IgD-negative memory B cell (primary cell): Measurements from ENCODE around the gene GDF11. TPM values are rescaled to one million over a fixed set of nuclear protein-coding genes. Genes with fewer than 3 reads are reported as not detected.
"Not testable (repeated sequence)": the region's sequence is repeated elsewhere in the genome, so short reads cannot be mapped to it uniquely, and the experiment has no call there.

Source experiments
- H3K27ac Mint-ChIP-seq, 3 donors: one replicate each; pipeline ENCODE4 v1.8.0; 2020 to 2022; ENCODE audit warnings: mild to moderate bottlenecking in 3 of 3, mixed read lengths in 3 of 3, moderate library complexity in 1 of 3
- H3K27me3 Mint-ChIP-seq: one replicate; pipeline ENCODE4 v1.8.0; 2021; ENCODE audit warnings: mixed read lengths
- H3K36me3 Mint-ChIP-seq: one replicate; pipeline ENCODE4 v1.8.0; 2020; ENCODE audit warnings: mild to moderate bottlenecking, mixed read lengths
- H3K4me1 Mint-ChIP-seq, 3 donors: one replicate each; pipeline ENCODE4 v1.8.0; 2020 to 2022; ENCODE audit warnings: mixed read lengths in 3 of 3, mild to moderate bottlenecking in 1 of 3
- H3K4me3 Mint-ChIP-seq, 4 donors: one replicate each; pipeline ENCODE4 v1.8.0; 2020 to 2022; ENCODE audit warnings: mild to moderate bottlenecking in 4 of 4, mixed read lengths in 4 of 4, moderate library complexity in 3 of 4
- H3K9me3 Mint-ChIP-seq, 3 donors: one replicate each; pipeline ENCODE4 v1.8.0; 2020 to 2021; ENCODE audit warnings: mixed read lengths in 3 of 3, mild to moderate bottlenecking in 1 of 3
- polyA plus RNA-seq: library from polyadenylated mRNA; unstranded; fragments of 300-500 nt; fragmentation: Illumina TruSeq; gene quantifications from one replicate; pipeline ENCODE4 v1.2.3, GENCODE V29; 2021

The GDF11 gene
- polyA plus RNA-seq, 1 donor from 2014 or later, result 1.1 TPM

DNA sequence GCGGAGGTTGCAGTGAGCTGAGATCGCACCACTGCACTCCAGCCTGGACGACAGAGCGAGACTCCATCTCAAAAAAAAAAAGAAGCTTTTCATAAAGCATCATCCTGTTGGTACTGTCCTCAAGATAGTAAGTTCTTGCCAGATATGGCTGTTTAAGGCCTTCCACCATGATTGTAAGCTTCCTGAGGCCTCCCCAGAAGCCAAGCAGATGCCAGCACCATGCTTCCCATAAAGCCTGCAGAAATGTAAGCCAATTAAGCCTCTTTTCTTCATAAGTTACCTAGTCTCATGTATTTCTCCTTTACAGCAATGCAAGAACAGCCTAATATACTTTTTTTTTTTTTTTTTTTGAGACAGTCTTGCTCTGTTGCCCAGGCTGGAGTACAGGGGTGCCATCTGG lies 15.7 kb downstream of the GDF11 start:
- not testable (repeated sequence) for H3K9me3 Mint-ChIP-seq, H3K4me3 Mint-ChIP-seq, H3K27me3 Mint-ChIP-seq, H3K27ac Mint-ChIP-seq, H3K4me1 Mint-ChIP-seq, H3K36me3 Mint-ChIP-seq

DNA sequence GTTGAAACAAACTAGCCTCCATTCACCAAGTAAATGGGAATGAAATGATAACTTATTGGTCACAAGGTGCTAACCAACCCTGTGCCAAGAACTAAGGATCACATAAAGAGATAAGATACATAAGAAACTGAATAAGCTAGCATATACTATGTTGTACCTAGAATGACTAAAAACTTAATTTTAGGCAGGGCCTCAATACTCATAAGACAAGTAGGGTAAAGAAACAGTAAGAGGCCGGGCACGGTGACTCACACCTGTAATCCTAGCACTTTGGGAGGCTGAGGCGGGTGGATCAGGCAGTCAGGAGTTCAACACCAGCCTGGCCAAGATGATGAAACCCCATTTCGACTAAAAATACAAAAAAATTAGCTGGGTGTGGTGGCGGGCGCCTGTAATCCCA lies 17.7 kb downstream of the GDF11 start:
- H3K9me3 Mint-ChIP-seq, result no peaks in the 10 kb centered on the region
- H3K36me3 Mint-ChIP-seq, result peaks cover 10% of the 10 kb centered on the region
- peaks cover 0 to 2% (median 0%) of the 10 kb centered on the region in 3 donors for H3K4me1 Mint-ChIP-seq
- peak overlapping the region in 1 of 3 donors; percentile 2 for H3K27ac Mint-ChIP-seq
- H3K4me3 Mint-ChIP-seq, result no peak overlapping the region
- no peaks in the 10 kb centered on the region for H3K27me3 Mint-ChIP-seq

DNA sequence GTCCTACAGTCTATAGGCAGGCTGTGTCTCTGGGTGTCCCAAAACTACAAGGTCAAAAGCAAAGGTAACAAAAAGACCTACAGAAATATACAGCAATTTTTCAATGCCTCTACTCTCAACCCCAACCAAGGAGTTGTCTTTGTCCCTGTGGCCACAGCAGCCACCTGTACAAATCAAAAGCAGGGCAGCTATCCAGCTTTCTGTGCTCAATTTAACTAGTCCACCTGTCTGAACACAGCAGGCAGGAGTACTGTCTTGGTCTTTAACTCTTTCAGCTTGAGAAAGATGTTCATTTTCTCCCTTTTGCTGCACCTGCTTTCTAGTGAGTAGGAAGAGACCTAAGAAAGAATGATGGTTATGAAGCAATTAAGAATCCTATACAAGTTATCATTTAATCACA lies 19.7 kb downstream of the GDF11 start:
- peaks cover 7% of the 10 kb centered on the region for H3K36me3 Mint-ChIP-seq
- peaks cover 0 to 3% (median 2%) of the 10 kb centered on the region in 3 donors for H3K4me1 Mint-ChIP-seq
- no peaks in the 10 kb centered on the region for H3K27me3 Mint-ChIP-seq
- H3K9me3 Mint-ChIP-seq, result no peaks in the 10 kb centered on the region
- no peak overlapping the region for H3K4me3 Mint-ChIP-seq
- H3K27ac Mint-ChIP-seq, result no peak overlapping the region

DNA sequence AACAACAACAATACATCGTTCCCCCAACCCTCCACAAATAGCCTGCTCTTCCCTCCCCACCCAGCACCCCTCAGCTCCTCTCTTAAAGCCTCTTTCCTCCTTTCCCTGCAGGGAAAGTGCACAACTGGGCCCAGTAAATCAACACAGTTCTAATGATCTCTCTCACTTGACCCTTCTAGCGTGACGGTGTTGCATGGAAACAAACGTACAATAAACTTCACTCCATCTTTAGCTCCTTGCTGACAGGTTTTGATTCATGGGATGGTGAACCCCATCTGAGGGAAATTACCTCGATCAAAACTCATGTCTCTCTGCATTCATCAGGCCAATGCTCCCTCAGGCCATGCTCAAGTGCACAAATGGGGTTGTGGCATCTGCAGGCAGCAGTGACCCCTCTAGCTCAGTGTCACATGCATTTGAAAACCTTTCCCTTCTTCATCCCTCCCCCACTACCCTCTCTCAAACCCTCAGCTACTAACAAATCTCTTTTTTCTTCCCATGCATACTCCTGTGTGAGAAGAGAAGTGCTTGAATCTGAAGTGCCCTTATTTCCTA lies 22.9 kb downstream of the GDF11 start:
- Mint-ChIP-seq H3K4me1 (peaks cover 0 to 5% (median 2%) of the 10 kb centered on the region in 3 donors), H3K36me3 (peaks cover 4% of the 10 kb centered on the region), H3K9me3 (no peaks in the 10 kb centered on the region), H3K4me3 (no peak overlapping the region), H3K27me3 (no peaks in the 10 kb centered on the region), H3K27ac (peak overlapping the region in 1 of 3 donors; percentile 48)

DNA sequence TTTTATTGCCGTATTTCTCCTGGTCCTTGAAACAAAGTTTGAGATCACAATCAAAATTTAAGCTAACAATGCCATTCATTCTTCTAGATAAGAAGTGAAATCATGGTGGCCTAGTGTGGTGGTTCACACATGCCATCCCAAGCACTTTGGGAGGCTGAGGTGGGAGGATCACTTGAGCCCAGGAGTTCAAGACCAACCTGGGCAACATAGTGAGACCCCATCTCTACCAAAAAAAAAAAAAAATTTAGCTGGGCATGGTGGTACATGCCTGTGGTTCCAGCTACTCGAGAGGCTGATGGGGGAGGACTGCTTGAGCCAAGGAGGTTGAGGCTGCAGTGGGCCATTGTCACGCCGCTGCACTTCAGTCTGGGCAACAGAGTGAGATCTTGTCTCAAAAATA lies 24.2 kb downstream of the GDF11 start:
- peaks cover 7% of the 10 kb centered on the region for H3K36me3 Mint-ChIP-seq
- H3K4me3 Mint-ChIP-seq, result no peak overlapping the region
- no peaks in the 10 kb centered on the region for H3K27me3 Mint-ChIP-seq
- H3K9me3 Mint-ChIP-seq, result no peaks in the 10 kb centered on the region
- H3K27ac Mint-ChIP-seq, result no peak overlapping the region
- peaks cover 0 to 7% (median 2%) of the 10 kb centered on the region in 3 donors for H3K4me1 Mint-ChIP-seq

DNA sequence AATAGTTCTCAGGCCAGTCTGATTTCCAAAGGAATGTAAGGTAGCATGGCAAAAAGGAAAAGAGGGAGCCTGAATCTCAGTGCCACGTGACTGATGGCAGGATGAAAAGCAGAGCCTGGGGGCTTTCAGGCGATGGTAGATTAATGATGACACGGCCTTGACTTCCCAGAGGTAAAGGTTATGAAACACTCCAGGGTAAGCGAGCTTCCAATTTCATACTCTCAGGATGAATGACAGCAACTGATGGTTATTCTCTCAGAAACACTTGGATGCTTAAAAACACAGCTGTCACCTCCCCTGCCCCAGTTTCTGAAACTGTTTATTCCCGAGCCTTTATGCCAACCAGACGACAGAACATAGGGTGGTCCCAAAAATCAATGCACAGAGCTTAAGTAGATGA lies 28.8 kb downstream of the GDF11 start:
- Mint-ChIP-seq H3K4me3 (no peak overlapping the region), H3K9me3 (no peaks in the 10 kb centered on the region), H3K27ac (peak overlapping the region in 2 of 3 donors; percentile 35), H3K27me3 (no peaks in the 10 kb centered on the region), H3K4me1 (peaks cover 0 to 5% (median 2%) of the 10 kb centered on the region in 3 donors), H3K36me3 (peaks cover 4% of the 10 kb centered on the region)

DNA sequence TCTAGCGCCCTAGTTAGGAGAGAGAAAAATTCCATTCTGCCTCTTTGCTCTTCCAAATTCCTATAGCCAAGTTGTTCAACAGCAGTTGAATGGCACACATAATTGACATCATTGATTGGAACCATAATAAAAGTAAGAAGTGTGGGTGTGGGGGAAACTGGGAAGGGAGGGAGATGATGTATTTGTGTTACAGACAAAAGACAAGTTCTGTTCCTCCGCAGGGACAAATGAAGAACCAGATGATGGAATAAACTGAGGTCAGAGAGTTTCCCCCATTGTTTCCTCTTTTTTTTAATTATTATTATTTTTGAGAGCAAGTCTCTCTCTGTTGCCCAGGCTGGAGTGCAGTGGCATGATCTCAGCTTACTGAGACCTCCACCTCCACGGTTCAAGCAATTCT lies 34.9 kb downstream of the GDF11 start:
- Mint-ChIP-seq H3K27me3 (no peaks in the 10 kb centered on the region), H3K27ac (no peak overlapping the region), H3K4me1 (peaks cover 0 to 2% (median 1%) of the 10 kb centered on the region in 3 donors), H3K4me3 (no peak overlapping the region), H3K36me3 (peaks cover 5% of the 10 kb centered on the region), H3K9me3 (no peaks in the 10 kb centered on the region)

DNA sequence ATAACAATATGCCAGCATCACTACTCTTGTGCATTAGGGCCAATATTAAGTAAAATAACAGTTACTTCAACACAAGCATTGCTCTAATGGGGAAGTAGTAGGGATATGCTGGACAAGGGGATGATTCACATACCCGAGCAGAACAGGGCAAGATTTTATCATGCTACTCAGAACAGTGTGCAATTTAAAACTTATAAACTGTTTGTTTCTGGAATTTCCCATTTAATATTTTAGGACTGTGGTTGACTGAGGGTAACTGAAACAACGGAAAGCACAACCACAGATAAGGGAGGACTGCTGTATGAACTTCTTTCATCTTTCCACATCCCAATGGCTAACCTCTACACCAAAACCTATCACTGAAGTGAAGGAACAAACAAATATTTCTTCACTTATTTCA lies 37.8 kb downstream of the GDF11 start:
- peaks cover 7% of the 10 kb centered on the region for H3K36me3 Mint-ChIP-seq
- no peaks in the 10 kb centered on the region for H3K9me3 Mint-ChIP-seq
- H3K27me3 Mint-ChIP-seq, result no peaks in the 10 kb centered on the region
- no peak overlapping the region for H3K27ac Mint-ChIP-seq
- H3K4me3 Mint-ChIP-seq, result no peak overlapping the region
- no peaks in the 10 kb centered on the region for H3K4me1 Mint-ChIP-seq

DNA sequence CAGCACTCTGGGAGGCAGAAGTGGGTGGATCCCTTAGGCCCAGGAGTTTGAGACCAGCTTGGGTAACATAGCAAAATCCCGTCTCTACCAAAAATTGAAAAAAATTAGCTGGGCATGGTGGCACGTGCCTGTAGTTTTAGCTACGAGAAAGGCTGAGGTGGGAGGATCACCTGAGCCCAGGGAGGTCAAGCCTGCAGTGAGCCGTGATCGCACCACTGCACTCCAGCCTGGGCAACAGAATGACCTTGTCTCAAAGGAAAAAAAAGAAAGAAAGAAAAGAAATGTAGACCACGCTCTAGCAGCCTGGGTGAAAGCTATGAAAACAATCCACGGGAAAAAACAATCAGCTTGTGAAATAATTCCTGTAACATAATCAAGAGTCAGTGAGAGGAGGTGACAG lies 45.6 kb downstream of the GDF11 start:
- Mint-ChIP-seq H3K36me3 (peaks cover 6% of the 10 kb centered on the region), H3K27ac (peak overlapping the region in 1 of 3 donors; percentile 35), H3K4me1 (peaks cover 0 to 2% (median 0%) of the 10 kb centered on the region in 3 donors), H3K9me3 (no peaks in the 10 kb centered on the region), H3K4me3 (no peak overlapping the region), H3K27me3 (no peaks in the 10 kb centered on the region)

DNA sequence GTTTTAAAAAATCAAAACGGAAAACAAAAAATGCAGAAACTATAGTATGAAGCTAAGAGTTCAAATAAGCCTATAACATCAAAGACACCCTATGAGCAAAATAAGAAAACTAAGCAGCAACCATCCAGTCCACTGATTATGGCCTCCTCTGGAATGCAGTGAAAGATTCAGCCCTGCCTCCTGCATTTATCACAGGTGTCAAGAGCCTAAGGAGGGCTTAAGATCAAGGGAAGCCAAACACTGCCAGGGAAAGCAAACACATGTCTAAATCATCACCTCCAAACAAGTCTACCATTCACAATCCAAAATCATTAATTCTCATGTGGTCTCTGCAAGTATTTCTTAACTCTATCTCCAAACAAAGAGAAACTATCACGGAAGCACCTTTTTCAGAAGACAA lies 46.2 kb downstream of the GDF11 start:
- Mint-ChIP-seq H3K27me3 (no peaks in the 10 kb centered on the region), H3K9me3 (no peaks in the 10 kb centered on the region), H3K27ac (no peak overlapping the region), H3K4me3 (no peak overlapping the region), H3K36me3 (peaks cover 7% of the 10 kb centered on the region), H3K4me1 (peaks cover 0 to 2% (median 0%) of the 10 kb centered on the region in 3 donors)

DNA sequence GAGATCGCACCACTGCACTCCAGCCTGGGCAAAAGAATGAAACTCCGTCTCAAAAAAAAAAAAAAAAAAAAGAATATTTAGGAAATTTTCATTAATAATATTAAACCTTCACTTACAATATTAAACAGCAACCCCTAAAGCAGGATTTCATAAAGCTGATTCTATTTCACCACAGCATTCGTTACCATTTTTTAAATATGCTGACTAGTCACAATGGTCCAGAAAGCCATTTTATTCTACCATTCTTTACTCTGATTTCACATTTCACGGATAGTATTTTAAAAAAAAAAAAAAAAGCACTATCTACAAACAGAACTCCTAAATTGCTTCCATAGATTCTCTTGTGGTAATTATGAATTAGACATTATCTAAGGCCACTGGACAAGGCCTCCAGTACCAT lies 47.0 kb downstream of the GDF11 start:
- H3K27ac Mint-ChIP-seq, result no peak overlapping the region
- H3K4me1 Mint-ChIP-seq, result peaks cover 0 to 2% (median 0%) of the 10 kb centered on the region in 3 donors
- H3K27me3 Mint-ChIP-seq, result no peaks in the 10 kb centered on the region
- H3K36me3 Mint-ChIP-seq, result peaks cover 9% of the 10 kb centered on the region
- no peak overlapping the region for H3K4me3 Mint-ChIP-seq
- no peaks in the 10 kb centered on the region for H3K9me3 Mint-ChIP-seq

DNA sequence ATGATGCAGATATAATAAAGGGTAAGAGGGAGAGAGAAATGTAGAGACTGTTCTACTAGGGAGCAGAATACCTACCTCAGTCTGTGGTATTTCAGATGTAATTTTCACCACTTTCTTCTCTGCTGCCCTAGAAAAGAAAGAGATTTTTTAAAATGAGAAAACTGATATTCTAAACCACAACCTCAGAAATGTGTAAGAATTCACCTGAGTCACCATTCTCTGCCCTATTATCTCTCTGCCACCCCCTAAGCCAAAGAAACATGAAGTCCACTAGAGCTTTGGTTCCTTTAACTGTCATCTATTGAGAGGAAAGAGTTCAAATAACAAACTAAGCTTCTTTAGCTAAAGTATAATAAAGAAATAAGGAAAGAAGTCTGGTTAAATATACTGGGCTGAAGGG lies 53.0 kb downstream of the GDF11 start:
- H3K4me1 Mint-ChIP-seq, result peaks cover 0 to under 1% (median 0%) of the 10 kb centered on the region in 3 donors
- H3K27me3 Mint-ChIP-seq, result no peaks in the 10 kb centered on the region
- H3K27ac Mint-ChIP-seq, result no peak overlapping the region
- H3K4me3 Mint-ChIP-seq, result no peak overlapping the region
- peaks cover 12% of the 10 kb centered on the region for H3K36me3 Mint-ChIP-seq
- no peaks in the 10 kb centered on the region for H3K9me3 Mint-ChIP-seq

DNA sequence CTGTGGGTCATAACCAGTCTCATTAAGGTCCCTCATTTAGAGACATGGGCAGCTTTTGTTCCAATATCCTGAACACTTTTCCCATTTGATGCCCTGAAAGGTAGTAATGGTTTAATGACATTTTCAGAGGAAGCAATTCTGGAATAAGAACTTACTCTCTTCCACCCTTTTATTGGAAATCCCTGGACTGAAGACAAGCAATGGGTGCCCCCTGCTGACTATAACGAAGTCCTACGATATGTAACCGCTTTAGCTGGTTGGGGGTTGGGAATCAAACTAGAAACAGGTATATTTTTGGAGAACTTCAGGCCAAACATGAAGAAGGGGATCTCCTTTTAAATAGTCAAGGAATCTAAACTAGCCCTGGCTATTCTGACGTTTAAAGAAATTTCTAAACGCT lies 54.1 kb downstream of the GDF11 start:
- no peaks in the 10 kb centered on the region for H3K9me3 Mint-ChIP-seq
- H3K36me3 Mint-ChIP-seq, result peaks cover 12% of the 10 kb centered on the region
- H3K27me3 Mint-ChIP-seq, result no peaks in the 10 kb centered on the region
- no peak overlapping the region for H3K27ac Mint-ChIP-seq
- no peaks in the 10 kb centered on the region for H3K4me1 Mint-ChIP-seq
- no peak overlapping the region for H3K4me3 Mint-ChIP-seq

DNA sequence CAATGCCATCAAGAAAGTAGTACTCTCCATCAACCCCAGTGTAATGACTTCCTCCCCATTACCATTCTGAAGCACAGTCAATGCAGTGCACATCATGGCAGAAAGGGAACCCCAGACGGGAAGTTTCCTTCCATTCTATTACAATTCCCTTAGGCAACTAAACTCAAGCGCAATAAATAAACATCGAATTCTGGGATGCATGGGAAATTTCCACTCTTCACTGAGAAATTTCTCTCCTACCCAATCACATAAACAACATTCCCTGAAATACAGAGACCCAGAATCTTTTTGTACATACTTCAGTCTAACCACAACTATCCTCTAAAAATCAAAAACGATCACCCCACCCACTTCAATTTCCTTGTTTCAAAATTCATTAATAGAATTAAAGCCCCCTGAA lies 54.6 kb downstream of the GDF11 start:
- Mint-ChIP-seq H3K27ac (no peak overlapping the region), H3K36me3 (peaks cover 12% of the 10 kb centered on the region), H3K4me1 (no peaks in the 10 kb centered on the region), H3K9me3 (no peaks in the 10 kb centered on the region), H3K27me3 (no peaks in the 10 kb centered on the region), H3K4me3 (no peak overlapping the region)
